Muscle of leg (tissue), 11 donors: ENCODE data around the gene PSMF1. TPM values are rescaled to one million over a fixed set of nuclear protein-coding genes. Genes with fewer than 3 reads are reported as not detected.
"Not testable (repeated sequence)": the region's sequence is repeated elsewhere in the genome, so short reads cannot be mapped to it uniquely, and the experiment has no call there.

Source experiments
- DNase-seq: peaks from one replicate; pipeline ENCODE4 v3.0.0; 2013
- H3K27ac ChIP-seq: one replicate; pipeline ENCODE4 v1.5.1; 2013; ENCODE audit warnings: mild to moderate bottlenecking, low read length, control low read depth
- H3K27me3 ChIP-seq: one replicate; pipeline ENCODE4 v1.6.1; 2013; ENCODE audit warnings: low read length; ENCODE audit not compliant: control insufficient read depth, insufficient read depth
- H3K36me3 ChIP-seq: one replicate; pipeline ENCODE4 v1.6.1; 2013; ENCODE audit warnings: low read length; ENCODE audit not compliant: control insufficient read depth, insufficient read depth
- H3K4me1 ChIP-seq: one replicate; pipeline ENCODE4 v1.6.1; 2013; ENCODE audit warnings: low read length; ENCODE audit not compliant: control insufficient read depth, insufficient read depth
- H3K4me3 ChIP-seq: one replicate; pipeline ENCODE4 v1.5.1; 2013; ENCODE audit warnings: low read length, control low read depth
- H3K9me3 ChIP-seq: replicated peaks from 2 replicates; pipeline ENCODE4 v1.6.1; 2013; ENCODE audit warnings: low read depth, low read length; ENCODE audit not compliant: control insufficient read depth
- WGBS: methylation state at CpG from one replicate; pipeline ENCODE4 v1.1.5; 2013; ENCODE audit warnings: missing lambda C conversion rate; ENCODE audit not compliant: insufficient coverage; 5-methylcytosine and 5-hydroxymethylcytosine counted together
- polyA plus RNA-seq, 8 donors: library from polyadenylated mRNA; unstranded; fragments of 120-200 nt; gene quantifications; one replicate each; pipeline versions ENCODE4 v1.2.1 to v1.2.3, GENCODE V29; 2013; ENCODE audit warnings: inconsistent platforms in 1 of 8, low replicate concordance in 1 of 8; ENCODE audit not compliant: insufficient read length in 8 of 8, insufficient read depth in 1 of 8
- total RNA-seq: library from RNA; stranded (reverse); fragments of 120-200 nt; gene quantifications from one replicate; pipeline ENCODE4 v1.2.4, GENCODE V29; 2013

The PSMF1 gene
- total and polyA plus RNA-seq, 9 donors = 25.3 to 117 (median 98.9) TPM

GRCh38 chr20:1134355-1134754 is 16.0 kb downstream of the PSMF1 start:
- WGBS = 60% methylated on average over 1 of the region's 2 CpGs

GRCh38 chr20:1134836-1135235 is 16.4 kb downstream of the PSMF1 start:
- no peak overlapping the region for H3K27ac ChIP-seq
- 95% methylated on average over 6 of the region's 12 CpGs for WGBS
- H3K27me3 ChIP-seq = no peaks in the 10 kb centered on the region
- no peak for DNase-seq
- H3K9me3 ChIP-seq = no peaks in the 10 kb centered on the region
- H3K4me3 ChIP-seq = no peak overlapping the region
- H3K4me1 ChIP-seq = no peaks in the 10 kb centered on the region
- peaks cover 45% of the 10 kb centered on the region for H3K36me3 ChIP-seq

More at GRCh38 chr20:1134355-1134754, 16.0 kb downstream of the PSMF1 start:
- Histone ChIP-seq H3K9me3 (no peaks in the 10 kb centered on the region), H3K27ac (no peak overlapping the region), H3K36me3 (peaks cover 49% of the 10 kb centered on the region), H3K4me1 (no peaks in the 10 kb centered on the region), H3K27me3 (no peaks in the 10 kb centered on the region), H3K4me3 (no peak overlapping the region)
- no peak for DNase-seq

- no peak overlapping the region for H3K27ac ChIP-seq
- H3K9me3 ChIP-seq = no peaks in the 10 kb centered on the region
- H3K36me3 ChIP-seq = peaks cover 27% of the 10 kb centered on the region
- WGBS = no CpG with 5 or more reads among the region's 4 CpGs
- H3K27me3 ChIP-seq = no peaks in the 10 kb centered on the region
- no peak overlapping the region for H3K4me3 ChIP-seq
- H3K4me1 ChIP-seq = no peaks in the 10 kb centered on the region
- DNase-seq = no peak
Observed at GRCh38 chr20:1137236-1137635, 18.8 kb downstream of the PSMF1 start.

- peaks cover 21% of the 10 kb centered on the region for H3K36me3 ChIP-seq
- no peaks in the 10 kb centered on the region for H3K4me1 ChIP-seq
- DNase-seq = no peak
- no peak overlapping the region for H3K27ac ChIP-seq
- no peaks in the 10 kb centered on the region for H3K9me3 ChIP-seq
- H3K27me3 ChIP-seq = no peaks in the 10 kb centered on the region
- WGBS = 100% methylated on average over 3 of the region's 10 CpGs
- H3K4me3 ChIP-seq = no peak overlapping the region
Observed at GRCh38 chr20:1144401-1145172, 26.2 kb downstream of the PSMF1 start.

- no peaks in the 10 kb centered on the region for H3K9me3 ChIP-seq
Observed at GRCh38 chr20:1146957-1147356, 28.6 kb downstream of the PSMF1 start.

GRCh38 chr20:1149812-1150211 is 31.4 kb downstream of the PSMF1 start:
- H3K36me3 ChIP-seq = peaks cover 32% of the 10 kb centered on the region
- not testable (repeated sequence) for H3K27me3 ChIP-seq

More at GRCh38 chr20:1146957-1147356, 28.6 kb downstream of the PSMF1 start:
- Histone ChIP-seq H3K4me3 (no peak overlapping the region), H3K27ac (no peak overlapping the region), H3K27me3 (no peaks in the 10 kb centered on the region), H3K36me3 (peaks cover 21% of the 10 kb centered on the region), H3K4me1 (no peaks in the 10 kb centered on the region)
- DNase-seq = no peak
- WGBS = 90% methylated on average over 2 of the region's 5 CpGs

GRCh38 chr20:1150218-1150617 is 31.8 kb downstream of the PSMF1 start:
- Histone ChIP-seq H3K27me3 (no peaks in the 10 kb centered on the region), H3K36me3 (peaks cover 32% of the 10 kb centered on the region), H3K4me1 (no peaks in the 10 kb centered on the region), H3K27ac (no peak overlapping the region), H3K9me3 (no peaks in the 10 kb centered on the region), H3K4me3 (no peak overlapping the region)
- WGBS = no CpG with 5 or more reads among the region's 4 CpGs
- DNase-seq = no peak

More at GRCh38 chr20:1149812-1150211, 31.4 kb downstream of the PSMF1 start:
- not testable (repeated sequence) for H3K4me3 ChIP-seq, H3K9me3 ChIP-seq, H3K4me1 ChIP-seq, H3K27ac ChIP-seq, DNase-seq
- no CpG with 5 or more reads among the region's 2 CpGs for WGBS

GRCh38 chr20:1150968-1151367 is 32.6 kb downstream of the PSMF1 start:
- no peaks in the 10 kb centered on the region for H3K27me3 ChIP-seq
- H3K4me1 ChIP-seq = no peaks in the 10 kb centered on the region
- no peak for DNase-seq
- no CpG with 5 or more reads among the region's 1 CpG for WGBS
- H3K36me3 ChIP-seq = peaks cover 30% of the 10 kb centered on the region
- H3K9me3 ChIP-seq = no peaks in the 10 kb centered on the region
- no peak overlapping the region for H3K4me3 ChIP-seq
- no peak overlapping the region for H3K27ac ChIP-seq

- Histone ChIP-seq H3K27me3 (no peaks in the 10 kb centered on the region), H3K36me3 (peaks cover 25% of the 10 kb centered on the region)
Observed at GRCh38 chr20:1154226-1154625, 35.8 kb downstream of the PSMF1 start.

GRCh38 chr20:1154691-1155090 is 36.3 kb downstream of the PSMF1 start:
- H3K36me3 ChIP-seq = peaks cover 29% of the 10 kb centered on the region
- H3K27ac ChIP-seq = no peak overlapping the region
- no peaks in the 10 kb centered on the region for H3K4me1 ChIP-seq
- no peaks in the 10 kb centered on the region for H3K27me3 ChIP-seq
- no peak overlapping the region for H3K4me3 ChIP-seq
- DNase-seq = no peak
- H3K9me3 ChIP-seq = no peaks in the 10 kb centered on the region
- 100% methylated on average over 1 of the region's 1 CpG for WGBS

More at GRCh38 chr20:1154226-1154625, 35.8 kb downstream of the PSMF1 start:
- no peaks in the 10 kb centered on the region for H3K4me1 ChIP-seq
- DNase-seq = peak; percentile 25
- no peaks in the 10 kb centered on the region for H3K9me3 ChIP-seq
- H3K27ac ChIP-seq = no peak overlapping the region
- H3K4me3 ChIP-seq = no peak overlapping the region
